Measurements from ENCODE around the gene SGCB.

The SGCB gene

DNA sequence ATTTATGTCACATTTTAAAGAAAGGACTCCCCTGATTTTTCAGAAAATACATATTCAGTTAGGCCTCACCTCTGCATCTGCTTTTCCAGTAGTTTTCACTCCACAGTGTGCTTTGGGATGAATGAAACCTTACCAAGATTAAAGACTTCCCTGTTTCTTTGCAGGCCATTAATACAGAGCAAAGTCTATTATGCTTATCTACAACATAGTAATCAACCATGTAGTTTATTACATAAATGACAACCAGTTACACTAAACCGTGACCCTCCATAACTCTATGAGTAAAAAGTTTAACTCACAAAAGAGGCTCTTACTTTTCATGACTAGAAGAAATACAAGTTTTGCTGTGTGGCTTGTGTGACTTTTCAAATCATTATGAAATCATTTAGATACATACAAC is 20.3 kb downstream of the SGCB start:
- no peak for DNase-seq

- DNase-seq: no peak
Measured at GRCh38 chr4:52016981-52017380, 21.1 kb downstream of the SGCB start.

DNA sequence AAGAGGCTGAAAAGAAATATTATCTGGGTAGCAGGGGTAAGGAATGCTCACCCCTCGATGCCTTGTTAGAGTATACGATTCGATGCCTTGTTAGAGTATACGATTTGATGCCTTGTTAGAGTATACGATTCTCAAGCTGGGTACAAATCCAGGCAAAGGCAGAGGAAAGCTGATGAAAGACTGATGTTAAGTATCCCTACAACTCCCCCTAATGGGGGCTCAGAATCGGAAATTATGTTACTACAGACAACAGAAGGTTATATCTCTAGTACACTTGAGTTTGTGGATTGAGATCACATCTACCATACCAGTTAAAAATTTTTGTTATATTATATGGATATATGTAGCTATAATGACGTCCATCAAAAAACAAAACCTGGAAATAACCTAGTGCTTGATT is 22.7 kb downstream of the SGCB start:
- DNase-seq: no peak

DNA sequence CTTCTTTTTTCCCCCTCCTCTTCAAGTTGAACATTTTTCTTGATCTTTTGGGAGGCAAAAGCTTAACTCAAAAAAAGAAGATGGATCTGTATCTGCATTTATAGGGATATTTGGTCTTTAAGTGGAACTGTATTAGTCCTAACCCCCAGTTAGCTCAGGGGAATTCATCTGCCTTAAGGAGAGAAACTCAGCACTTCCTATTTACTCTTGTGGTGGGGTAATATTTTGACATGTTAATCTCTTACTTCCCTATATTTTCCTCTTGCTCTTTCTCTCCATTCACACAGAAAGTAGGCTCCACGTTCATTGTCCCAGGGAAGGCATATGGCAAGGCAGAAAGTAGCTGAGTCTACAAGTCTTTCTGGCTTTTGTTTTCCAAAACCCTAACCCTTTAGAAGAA is 23.2 kb downstream of the SGCB start:
- no peak for DNase-seq

- DNase-seq: no peak
Measured at GRCh38 chr4:52012651-52013050, 25.4 kb downstream of the SGCB start.

- DNase-seq: no peak
Measured at GRCh38 chr4:52010986-52011385, 27.1 kb downstream of the SGCB start.

DNA sequence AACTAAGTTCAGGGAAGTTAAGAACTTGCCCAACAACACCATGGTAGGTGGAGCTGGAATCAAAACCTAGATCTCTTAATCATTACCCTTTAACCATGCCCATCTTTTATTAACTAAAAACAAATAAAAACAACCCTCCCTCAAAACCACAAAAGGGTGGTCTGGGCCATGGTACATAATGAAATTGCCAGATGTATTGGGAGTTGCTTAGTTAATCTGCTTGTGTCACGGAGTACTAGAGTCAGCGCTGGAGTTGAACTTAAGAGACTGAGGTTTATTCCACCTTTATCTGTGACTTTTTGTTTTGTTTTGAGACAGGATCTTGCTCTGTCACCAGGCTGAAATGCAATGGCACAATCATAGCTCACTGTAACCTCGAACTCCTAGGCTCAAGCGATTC is 31.2 kb downstream of the SGCB start:
- no peak for DNase-seq

GRCh38 chr4:52005604-52006273 is 32.4 kb downstream of the SGCB start:
- no peak for DNase-seq

- no peak for DNase-seq
Measured at GRCh38 chr4:52004414-52004813, 33.7 kb downstream of the SGCB start.

DNA sequence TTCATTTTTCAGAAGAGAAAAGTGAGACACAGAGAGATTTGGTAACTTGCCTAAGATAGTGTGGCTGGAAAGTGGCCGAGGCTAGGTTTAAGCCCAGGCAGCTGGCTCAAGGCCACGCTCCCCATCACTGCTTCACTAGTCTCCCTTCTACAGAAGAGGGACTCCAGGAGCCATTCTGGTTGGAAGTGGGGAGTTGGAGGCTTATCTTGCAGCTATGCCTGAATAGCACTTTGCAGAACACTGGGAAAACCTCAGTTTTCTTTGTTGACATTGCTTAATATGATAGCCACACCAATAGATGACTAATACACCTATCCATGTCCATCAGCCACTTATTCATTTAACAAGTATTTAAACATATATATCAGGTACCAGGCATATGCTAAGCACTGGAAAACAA is 36.5 kb downstream of the SGCB start:
- no peak for DNase-seq

DNA sequence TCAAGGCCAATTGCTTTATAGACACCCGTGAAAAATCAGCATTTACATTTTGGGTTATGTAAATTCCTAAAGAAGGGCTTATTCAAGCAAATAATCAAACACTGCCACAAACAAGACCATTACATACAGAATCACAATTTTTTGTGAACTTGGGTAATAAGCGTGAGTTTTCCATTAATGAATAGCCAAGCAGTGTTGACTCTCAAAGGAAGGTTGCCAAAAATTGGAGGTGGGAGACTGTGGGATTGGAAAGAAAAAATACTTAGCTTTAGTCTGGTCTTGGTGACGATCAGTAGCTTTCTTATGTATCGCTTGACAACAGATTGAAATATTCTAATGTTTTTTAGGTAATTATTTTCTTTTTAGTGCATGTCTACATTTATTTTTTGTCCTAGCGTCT is 38.8 kb downstream of the SGCB start:
- DNase-seq: no peak

- DNase-seq: no peak
Measured at GRCh38 chr4:51998837-51999236, 39.3 kb downstream of the SGCB start.

- no peak for DNase-seq
Measured at GRCh38 chr4:51997647-51998046, 40.5 kb downstream of the SGCB start.

DNA sequence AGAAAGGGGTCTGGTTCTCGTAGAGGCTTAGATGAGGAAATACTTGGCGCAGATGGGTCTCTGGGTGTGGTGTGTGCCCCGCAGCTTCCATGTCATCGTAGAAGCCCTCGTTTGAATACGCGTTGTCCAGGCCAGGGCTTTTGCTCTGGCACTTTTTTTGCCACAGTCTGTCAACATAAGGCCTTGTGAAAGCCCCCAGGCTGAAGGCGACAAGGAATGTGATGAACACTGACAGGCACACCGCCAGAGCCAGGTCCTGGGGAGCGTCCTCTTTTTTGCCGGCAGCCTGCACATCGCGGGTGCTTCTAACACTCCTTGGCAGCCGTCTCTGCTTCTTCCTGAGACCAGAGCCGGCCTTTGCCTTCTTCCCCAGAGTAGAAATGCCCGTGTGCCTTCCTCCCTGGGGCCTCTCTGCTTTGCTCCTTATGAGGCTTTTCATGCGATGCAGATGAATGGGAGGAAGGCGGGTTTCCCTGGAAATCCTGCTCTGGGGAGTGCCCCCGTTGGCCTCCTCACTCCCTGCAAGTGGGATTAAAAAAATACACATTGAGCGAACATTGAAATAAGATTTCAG is 42.4 kb downstream of the SGCB start:
- DNase-seq: no peak
